Psoas muscle (tissue), 8 donors: ENCODE data around the gene HLA-E. TPM values are rescaled to one million over a fixed set of nuclear protein-coding genes. Genes with fewer than 3 reads are reported as not detected.
"Not testable (repeated sequence)": the region's sequence is repeated elsewhere in the genome, so short reads cannot be mapped to it uniquely, and the experiment has no call there.

Experiments
- ATAC-seq, 4 donors: fragments of 200-7000 bp; cut with Tn5 transposase; one replicate each; pipeline ENCODE4 v1.9.1; 2020; ENCODE audit warnings: moderate library complexity in 3 of 4, mild to moderate bottlenecking in 2 of 4
- DNase-seq, 2 donors: peaks; one replicate each; pipeline ENCODE4 v3.0.0-alpha.2; 2020
- H3K27ac ChIP-seq: fragments of 200-600 bp; one replicate; pipeline ENCODE4 v1.8.0; 2022
- H3K27me3 ChIP-seq, 3 donors: fragments of 200-600 bp in 1 of 3; one replicate each; pipeline versions ENCODE4 v1.6.1 to v1.8.0; 2013 to 2022; ENCODE audit warnings: low read length in 2 of 3, mild to moderate bottlenecking in 2 of 3, moderate library complexity in 1 of 3; ENCODE audit not compliant: insufficient read depth in 3 of 3
- H3K36me3 ChIP-seq, 2 donors: fragments of 200-600 bp in 1 of 2; one replicate each; pipeline versions ENCODE4 v1.6.1 to v1.8.0; 2013 to 2022; ENCODE audit warnings: low read depth in 1 of 2, mild to moderate bottlenecking in 1 of 2, moderate library complexity in 1 of 2; ENCODE audit not compliant: insufficient read depth in 1 of 2
- H3K4me1 ChIP-seq: fragments of 200-600 bp; one replicate; pipeline ENCODE4 v1.8.0; 2022
- H3K4me3 ChIP-seq: fragments of 200-600 bp; one replicate; pipeline ENCODE4 v1.8.0; 2022; ENCODE audit warnings: mild to moderate bottlenecking
- H3K9me3 ChIP-seq: fragments of 200-600 bp; one replicate; pipeline ENCODE4 v1.8.0; 2022
- WGBS, 3 donors: extraction: QIAGEN DNeasy Blood & Tissue Kit; methylation state at CpG; one replicate each; pipeline versions ENCODE4 v1.1.6 to v1.1.7; 2013; 5-methylcytosine and 5-hydroxymethylcytosine counted together
- intact Hi-C, 2 donors: fragments of 100-400 bp; cut with DNase I; formaldehyde crosslinking; loops; one replicate each; pipeline versions ENCODE4 v1.11.0 to v1.14.2; 2022
- polyA plus RNA-seq, 3 donors: library from polyadenylated mRNA; stranded (reverse); fragments of 200-250 nt; gene quantifications; one replicate each; pipeline ENCODE4 v1.2.3, GENCODE V29; 2013
- total RNA-seq, 4 donors: library from RNA; stranded (reverse); fragmentation: NEBNext Ultra II Directional in 2 of 4; extraction: Animal tissue kit (Norgen Biotek cat#: 25700) in 2 of 4; gene quantifications; one replicate each; pipeline versions ENCODE4 v1.2.1 to v1.2.4, GENCODE V29; 2021 to 2023
- TF ChIP-seq, protein P1 (sequence below): fragments of 200-600 bp; IDR thresholded peaks from one replicate; pipeline ENCODE4 v1.8.0; 2022; ENCODE audit warnings: antibody characterized with exemption
- donor health status: healthy with polysubstance abuse.
- donor health status: DM: no; HTN: no; CAD: no; lungs with moderate emphysema.
- donor health status: Bipolar disorder and iron deficiency.
- donor health status: healthy.
- donor health status: DM: yes; HTN: yes; CAD: no.
- donor health status: DM: no; HTN: no; CAD: no.
- donor health status: DM: no; HTN: no; CAD: no.
- donor health status: DM: yes; HTN: yes; CAD: no.

The HLA-E gene
- total and polyA plus RNA-seq, 7 donors, result 75.2 to 168 (median 97.8) TPM

DNA sequence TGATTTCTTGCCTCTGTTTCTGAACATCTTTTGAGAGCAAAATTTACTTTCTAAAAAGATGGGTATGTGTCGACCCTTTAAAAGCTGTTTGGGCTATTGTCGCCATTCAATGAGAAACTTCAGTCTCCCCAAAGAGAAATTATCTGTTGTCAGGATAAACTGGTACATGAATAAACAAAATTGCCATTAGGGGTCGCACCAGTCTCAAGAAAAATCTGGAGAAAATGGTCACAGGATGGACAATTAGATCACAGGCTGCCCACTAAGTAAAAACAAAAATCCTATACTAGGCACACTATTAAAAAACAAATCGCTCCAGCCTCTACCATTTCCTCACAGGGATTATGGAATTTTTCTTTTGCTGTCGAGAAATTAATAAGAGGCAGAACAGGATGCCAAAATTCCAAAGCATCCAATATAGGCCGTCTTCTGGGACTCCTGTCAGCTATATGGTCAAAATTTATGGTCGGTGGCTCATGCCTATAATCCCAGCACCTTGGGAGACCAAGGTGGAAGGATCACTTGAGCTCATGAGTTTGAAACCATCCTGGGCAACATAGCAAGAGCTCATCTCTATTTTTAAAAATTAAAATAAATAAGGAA, 5.5 kb upstream of the HLA-E start:
- Histone ChIP-seq H3K9me3 (no peaks in the 10 kb centered on the region), H3K27ac (no peak overlapping the region), H3K36me3 (no peaks in the 10 kb centered on the region), H3K4me3 (no peak overlapping the region), H3K27me3 (peaks cover 5 to 67% (median 10%) of the 10 kb centered on the region in 3 donors), H3K4me1 (no peaks in the 10 kb centered on the region)
- 19 to 24% (median 22%) methylated on average over 7 of the region's 7 CpGs for WGBS, 3 donors
- DNase-seq (no peak), ATAC-seq (no peak)
- intact Hi-C loops, result loop anchor here (5.0 to 10.0 kb wide), 3 partner anchors 59 to 189 kb away; partner anchors contain the start of gene DHX16 (in 1 of the 2)
- TF ChIP-seq, protein P1, sequence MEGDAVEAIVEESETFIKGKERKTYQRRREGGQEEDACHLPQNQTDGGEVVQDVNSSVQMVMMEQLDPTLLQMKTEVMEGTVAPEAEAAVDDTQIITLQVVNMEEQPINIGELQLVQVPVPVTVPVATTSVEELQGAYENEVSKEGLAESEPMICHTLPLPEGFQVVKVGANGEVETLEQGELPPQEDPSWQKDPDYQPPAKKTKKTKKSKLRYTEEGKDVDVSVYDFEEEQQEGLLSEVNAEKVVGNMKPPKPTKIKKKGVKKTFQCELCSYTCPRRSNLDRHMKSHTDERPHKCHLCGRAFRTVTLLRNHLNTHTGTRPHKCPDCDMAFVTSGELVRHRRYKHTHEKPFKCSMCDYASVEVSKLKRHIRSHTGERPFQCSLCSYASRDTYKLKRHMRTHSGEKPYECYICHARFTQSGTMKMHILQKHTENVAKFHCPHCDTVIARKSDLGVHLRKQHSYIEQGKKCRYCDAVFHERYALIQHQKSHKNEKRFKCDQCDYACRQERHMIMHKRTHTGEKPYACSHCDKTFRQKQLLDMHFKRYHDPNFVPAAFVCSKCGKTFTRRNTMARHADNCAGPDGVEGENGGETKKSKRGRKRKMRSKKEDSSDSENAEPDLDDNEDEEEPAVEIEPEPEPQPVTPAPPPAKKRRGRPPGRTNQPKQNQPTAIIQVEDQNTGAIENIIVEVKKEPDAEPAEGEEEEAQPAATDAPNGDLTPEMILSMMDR, result peak; percentile 39

DNA sequence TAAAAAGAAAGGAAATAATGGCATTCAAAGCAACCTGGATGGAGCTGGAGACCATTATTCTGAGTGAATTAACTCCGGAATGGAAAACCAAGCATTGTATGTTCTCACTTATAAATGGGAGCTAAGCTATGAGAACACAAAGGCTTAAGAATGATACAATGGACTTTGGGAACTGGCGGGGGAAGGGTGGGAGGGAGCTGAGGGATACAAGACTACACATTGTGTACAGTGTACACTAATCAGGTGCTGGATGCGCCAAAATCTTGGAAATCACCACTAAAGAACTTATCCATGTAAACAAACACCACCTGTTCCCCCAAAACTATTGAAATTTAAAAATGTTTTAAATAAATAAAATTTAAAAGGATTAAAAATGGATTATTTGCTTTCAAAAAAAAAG, 4.1 kb upstream of the HLA-E start:
- TF ChIP-seq, protein P1, result no peak
- Histone ChIP-seq H3K9me3 (no peaks in the 10 kb centered on the region), H3K36me3 (peaks cover 0 to under 1% of the 10 kb centered on the region in 2 donors), H3K27ac (no peak overlapping the region), H3K27me3 (peaks cover 5 to 73% (median 10%) of the 10 kb centered on the region in 3 donors), H3K4me3 (no peak overlapping the region), H3K4me1 (no peaks in the 10 kb centered on the region)
- intact Hi-C loops, result loop anchor here in 1 of 2 donors (10.0 kb wide), 1 partner anchor 120 kb away; no protein-coding TSS in a partner anchor
- ATAC-seq (no peak), DNase-seq (no peak)
- WGBS, 3 donors, result 78 to 81% (median 80%) methylated on average over 3 of the region's 3 CpGs

DNA sequence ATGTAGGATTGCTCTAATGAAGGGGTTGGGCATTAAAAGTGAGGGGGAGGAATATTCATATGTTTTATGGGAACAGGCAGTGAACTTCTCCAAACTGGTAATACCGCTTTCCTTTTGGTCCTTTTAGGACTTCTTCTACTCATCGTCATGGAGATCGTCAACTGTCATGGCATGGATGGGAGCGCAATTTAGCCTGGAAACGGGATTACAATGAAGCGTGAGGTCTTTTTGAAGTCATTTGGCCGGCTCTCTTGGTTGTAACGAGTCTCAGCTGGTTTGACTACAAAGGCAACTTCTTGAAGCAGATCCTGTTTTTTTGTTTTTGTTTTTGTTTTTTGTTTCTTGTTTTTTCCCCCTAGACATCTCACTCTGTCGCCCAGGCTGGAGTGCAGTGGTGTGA, 1.4 kb upstream of the HLA-E start:
- peaks cover 0 to 27% of the 10 kb centered on the region in 2 donors for H3K36me3 ChIP-seq
- DNase-seq, result no peak
- no peak overlapping the region for H3K4me3 ChIP-seq
- ATAC-seq, result no peak
- no peak overlapping the region for H3K27ac ChIP-seq
- H3K9me3 ChIP-seq, result no peaks in the 10 kb centered on the region
- H3K4me1 ChIP-seq, result no peaks in the 10 kb centered on the region
- H3K27me3 ChIP-seq, result peaks cover 0 to 58% (median 0%) of the 10 kb centered on the region in 3 donors
- intact Hi-C loops, result loop anchor here (2.0 to 10.0 kb wide), 2 partner anchors 113 to 117 kb away; no protein-coding TSS in a partner anchor
- TF ChIP-seq, protein P1, result no peak
- 61 to 72% (median 66%) methylated on average over 9 of the region's 9 CpGs for whole genome bisulfite sequencing, 3 donors

DNA sequence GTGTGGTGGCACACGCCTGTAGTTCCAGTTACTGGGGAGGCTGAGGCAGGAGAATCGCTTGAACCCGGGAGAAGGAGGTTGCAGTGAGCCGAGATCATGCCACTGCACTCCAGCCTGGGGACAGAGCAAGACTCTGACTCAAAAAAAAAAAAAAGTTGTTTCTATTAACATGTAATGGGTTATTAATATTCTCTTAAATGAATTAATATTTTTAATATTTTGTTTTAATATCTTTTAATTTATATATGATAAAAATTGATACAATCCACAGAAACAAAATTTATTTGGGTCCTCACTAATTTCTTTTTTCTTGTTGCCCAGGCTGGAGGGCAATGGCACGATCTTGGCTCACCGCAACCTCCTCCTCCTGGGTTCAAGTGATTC, 620 bp upstream of the HLA-E start:
- H3K4me3 ChIP-seq, result peak overlapping the region; percentile 71
- not testable (repeated sequence) for ATAC-seq, DNase-seq, H3K4me1 ChIP-seq, H3K9me3 ChIP-seq
- H3K27me3 ChIP-seq, result peaks cover 0 to 50% (median 0%) of the 10 kb centered on the region in 3 donors
- peaks cover 0 to 30% of the 10 kb centered on the region in 2 donors for H3K36me3 ChIP-seq
- WGBS, 3 donors, result 91 to 93% (median 92%) methylated on average over 6 of the region's 6 CpGs
- intact Hi-C loops, result loop anchor here (2.0 to 10.0 kb wide), 2 partner anchors 112 to 116 kb away; no protein-coding TSS in a partner anchor
- peak overlapping the region; percentile 79 for H3K27ac ChIP-seq

DNA sequence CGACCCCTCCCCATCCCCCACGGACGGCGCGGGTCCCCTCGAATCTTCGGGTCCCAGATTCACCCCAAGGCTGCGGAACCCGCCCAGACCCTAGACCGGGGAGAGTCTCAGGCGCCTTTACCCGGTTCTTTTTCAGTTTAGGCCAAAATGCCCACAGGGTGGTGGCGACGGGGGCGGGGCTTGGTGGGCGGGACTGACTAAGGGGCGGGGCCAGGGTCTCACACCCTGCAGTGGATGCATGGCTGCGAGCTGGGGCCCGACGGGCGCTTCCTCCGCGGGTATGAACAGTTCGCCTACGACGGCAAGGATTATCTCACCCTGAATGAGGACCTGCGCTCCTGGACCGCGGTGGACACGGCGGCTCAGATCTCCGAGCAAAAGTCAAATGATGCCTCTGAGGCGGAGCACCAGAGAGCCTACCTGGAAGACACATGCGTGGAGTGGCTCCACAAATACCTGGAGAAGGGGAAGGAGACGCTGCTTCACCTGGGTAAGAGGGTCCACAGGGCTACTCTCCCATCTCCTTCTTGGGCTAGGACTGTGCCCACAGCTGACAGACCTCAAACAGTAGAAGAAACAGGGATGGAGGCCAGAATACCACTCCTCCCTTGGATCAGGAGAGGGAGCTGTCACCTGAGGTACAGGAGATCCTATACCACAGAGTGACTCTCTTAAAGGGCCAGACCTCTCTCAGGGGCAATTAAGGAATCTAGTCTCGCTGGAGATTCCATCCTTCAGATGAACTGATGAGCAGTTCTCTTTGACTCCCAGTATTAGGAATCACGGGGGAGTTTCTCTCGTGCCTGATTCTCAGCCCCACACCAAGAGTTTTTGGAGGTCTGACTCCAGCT, 942 bp downstream of the HLA-E start:
- Histone ChIP-seq H3K27me3 (peaks cover 0 to 40% (median 0%) of the 10 kb centered on the region in 3 donors), H3K36me3 (peaks cover 0 to 30% of the 10 kb centered on the region in 2 donors), H3K9me3 (no peaks in the 10 kb centered on the region), H3K4me3 (peak overlapping the region; percentile 71), H3K4me1 (no peaks in the 10 kb centered on the region), H3K27ac (peak overlapping the region; percentile 79)
- WGBS, 3 donors, result 14 to 16% (median 15%) methylated on average over 38 of the region's 38 CpGs
- ATAC-seq (peak; percentile 63 to 83 (median 66)), DNase-seq (peak; percentile 68 to 79)
- intact Hi-C loops, result loop anchor here in 1 of 2 donors (5.0 kb wide), 1 partner anchor 42 kb away; no protein-coding TSS in a partner anchor
- TF ChIP-seq, protein P1, result no peak

DNA sequence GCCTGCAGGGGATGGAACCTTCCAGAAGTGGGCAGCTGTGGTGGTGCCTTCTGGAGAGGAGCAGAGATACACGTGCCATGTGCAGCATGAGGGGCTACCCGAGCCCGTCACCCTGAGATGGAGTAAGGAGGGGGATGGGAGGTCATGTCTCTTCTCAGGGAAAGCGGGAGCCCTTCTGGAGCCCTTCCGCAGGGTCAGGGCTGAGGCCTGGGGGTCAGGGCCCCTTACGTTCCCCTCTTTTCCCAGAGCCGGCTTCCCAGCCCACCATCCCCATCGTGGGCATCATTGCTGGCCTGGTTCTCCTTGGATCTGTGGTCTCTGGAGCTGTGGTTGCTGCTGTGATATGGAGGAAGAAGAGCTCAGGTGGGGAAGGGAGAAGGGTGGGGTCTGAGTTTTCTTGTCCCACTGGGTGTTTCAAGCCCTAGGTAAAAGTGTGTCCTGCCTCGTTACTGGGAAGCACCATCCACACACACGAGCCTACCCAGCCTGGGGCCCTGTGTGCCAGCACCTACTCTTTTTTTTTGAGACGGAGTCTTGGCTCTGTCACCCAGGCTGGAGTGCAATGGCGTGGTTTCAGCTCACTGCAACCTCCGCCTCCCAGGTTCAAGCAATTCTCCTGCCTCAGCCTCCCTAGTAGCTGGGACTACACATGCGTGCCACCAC, 2.1 kb downstream of the HLA-E start:
- peak overlapping the region; percentile 71 for H3K4me3 ChIP-seq
- H3K9me3 ChIP-seq, ATAC-seq, DNase-seq, H3K4me1 ChIP-seq, H3K27ac ChIP-seq: not testable (repeated sequence)
- peaks cover 0 to 36% (median 0%) of the 10 kb centered on the region in 3 donors for H3K27me3 ChIP-seq
- 70 to 81% (median 75%) methylated on average over 14 of the region's 14 CpGs for WGBS, 3 donors
- intact Hi-C loops, result loop anchor here in 1 of 2 donors (5.0 kb wide), 1 partner anchor 41 kb away; no protein-coding TSS in a partner anchor
- peaks cover 0 to 30% of the 10 kb centered on the region in 2 donors for H3K36me3 ChIP-seq
